ENCODE data around the gene WDR83. TPM values are rescaled to one million over a fixed set of nuclear protein-coding genes. Genes with fewer than 3 reads are reported as not detected.

WDR83 gene
- total and polyA plus RNA-seq, 4 donors: 3.9 to 5.1 (median 4.2) TPM

DNA sequence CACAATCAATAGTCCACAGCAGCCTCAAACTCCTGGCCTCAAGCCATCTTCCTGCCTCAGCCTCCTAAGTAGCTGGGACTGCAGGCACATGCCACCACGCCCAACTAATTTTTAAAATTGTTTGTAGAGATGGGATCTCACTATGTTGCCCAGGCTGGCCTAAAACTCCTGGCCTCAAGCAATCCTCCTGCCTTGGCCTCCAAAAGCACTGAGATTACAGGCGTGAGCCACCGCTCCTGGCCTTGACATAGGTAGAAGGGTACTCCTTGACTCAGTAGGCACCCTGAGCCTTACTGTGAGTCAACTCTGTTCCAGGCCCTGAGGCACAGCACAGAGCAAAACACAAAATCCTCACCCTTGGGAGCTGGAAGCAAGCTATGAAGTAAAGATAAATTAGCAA lies 49.3 kb downstream of the WDR83 start:
- no peaks in the 10 kb centered on the region for H3K9me3 ChIP-seq (ENCODE audit: control insufficient read depth in 4 of 4, low read length in 3 of 4)
- 88% methylated on average over 3 of the region's 3 CpGs for WGBS
- TF ChIP-seq, protein P1, sequence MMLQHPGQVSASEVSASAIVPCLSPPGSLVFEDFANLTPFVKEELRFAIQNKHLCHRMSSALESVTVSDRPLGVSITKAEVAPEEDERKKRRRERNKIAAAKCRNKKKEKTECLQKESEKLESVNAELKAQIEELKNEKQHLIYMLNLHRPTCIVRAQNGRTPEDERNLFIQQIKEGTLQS (IDR thresholded peaks at IDR 0.05): no peak
- TF ChIP-seq HNF4A (conservative IDR thresholded peaks at IDR 0.05) (no peak), GABPA (IDR thresholded peaks at IDR 0.05 in 1 of 2, conservative IDR thresholded peaks at IDR 0.05 in 1 of 2) (no peak), HNF4G (IDR thresholded peaks at IDR 0.05) (no peak), EGR1 (IDR thresholded peaks at IDR 0.05; ENCODE audit: low read depth in 2 of 2) (no peak), RAD21 (IDR thresholded peaks at IDR 0.05) (no peak), NR2F2 (IDR thresholded peaks at IDR 0.05) (no peak)
- TF ChIP-seq, protein P2, sequence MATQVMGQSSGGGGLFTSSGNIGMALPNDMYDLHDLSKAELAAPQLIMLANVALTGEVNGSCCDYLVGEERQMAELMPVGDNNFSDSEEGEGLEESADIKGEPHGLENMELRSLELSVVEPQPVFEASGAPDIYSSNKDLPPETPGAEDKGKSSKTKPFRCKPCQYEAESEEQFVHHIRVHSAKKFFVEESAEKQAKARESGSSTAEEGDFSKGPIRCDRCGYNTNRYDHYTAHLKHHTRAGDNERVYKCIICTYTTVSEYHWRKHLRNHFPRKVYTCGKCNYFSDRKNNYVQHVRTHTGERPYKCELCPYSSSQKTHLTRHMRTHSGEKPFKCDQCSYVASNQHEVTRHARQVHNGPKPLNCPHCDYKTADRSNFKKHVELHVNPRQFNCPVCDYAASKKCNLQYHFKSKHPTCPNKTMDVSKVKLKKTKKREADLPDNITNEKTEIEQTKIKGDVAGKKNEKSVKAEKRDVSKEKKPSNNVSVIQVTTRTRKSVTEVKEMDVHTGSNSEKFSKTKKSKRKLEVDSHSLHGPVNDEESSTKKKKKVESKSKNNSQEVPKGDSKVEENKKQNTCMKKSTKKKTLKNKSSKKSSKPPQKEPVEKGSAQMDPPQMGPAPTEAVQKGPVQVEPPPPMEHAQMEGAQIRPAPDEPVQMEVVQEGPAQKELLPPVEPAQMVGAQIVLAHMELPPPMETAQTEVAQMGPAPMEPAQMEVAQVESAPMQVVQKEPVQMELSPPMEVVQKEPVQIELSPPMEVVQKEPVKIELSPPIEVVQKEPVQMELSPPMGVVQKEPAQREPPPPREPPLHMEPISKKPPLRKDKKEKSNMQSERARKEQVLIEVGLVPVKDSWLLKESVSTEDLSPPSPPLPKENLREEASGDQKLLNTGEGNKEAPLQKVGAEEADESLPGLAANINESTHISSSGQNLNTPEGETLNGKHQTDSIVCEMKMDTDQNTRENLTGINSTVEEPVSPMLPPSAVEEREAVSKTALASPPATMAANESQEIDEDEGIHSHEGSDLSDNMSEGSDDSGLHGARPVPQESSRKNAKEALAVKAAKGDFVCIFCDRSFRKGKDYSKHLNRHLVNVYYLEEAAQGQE (IDR thresholded peaks at IDR 0.05): no peak
- H3K27me3 ChIP-seq (ENCODE audit: control insufficient read depth in 4 of 4, insufficient read depth in 4 of 4, low read length in 3 of 4): no peaks in the 10 kb centered on the region
- peaks cover 10 to 42% (median 17%) of the 10 kb centered on the region in 4 donors for H3K36me3 ChIP-seq (ENCODE audit: control insufficient read depth in 4 of 4, insufficient read depth in 3 of 4, low read depth in 1 of 4, low read length in 3 of 4)
- peaks cover 6 to 25% (median 22%) of the 10 kb centered on the region in 4 donors for H3K4me1 ChIP-seq (ENCODE audit: control insufficient read depth in 4 of 4, insufficient read depth in 4 of 4, low read length in 3 of 4)
- H3K27ac ChIP-seq (ENCODE audit: low read depth in 1 of 2, low read length in 2 of 2): no peak overlapping the region
- H3K9ac ChIP-seq (ENCODE audit: low read depth in 1 of 2, low read length in 2 of 2): no peak overlapping the region
- DNase-seq (ENCODE audit: low spot score): no peak
- no peak overlapping the region for H3K4me3 ChIP-seq (ENCODE audit: low read depth in 1 of 3, low read length in 3 of 3)

DNA sequence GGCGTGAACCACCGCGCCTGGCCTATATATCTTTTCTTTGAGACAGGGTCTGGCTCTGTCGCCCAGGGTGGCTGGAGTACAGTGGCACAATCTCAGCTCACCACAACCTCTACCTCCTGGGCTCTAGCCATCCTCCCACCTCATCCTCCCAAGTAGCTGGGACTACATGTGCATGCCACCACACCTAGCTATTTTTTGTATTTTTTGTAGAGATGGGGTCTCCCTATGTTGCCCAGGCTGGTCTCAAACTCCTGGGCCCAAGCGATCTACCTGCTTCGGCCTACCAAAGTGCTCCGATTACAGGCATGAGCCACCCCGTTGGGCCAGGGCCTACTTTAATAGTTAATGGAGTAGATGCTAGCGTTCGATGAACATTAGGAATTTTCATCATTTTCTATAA lies 53.7 kb downstream of the WDR83 start:
- H3K36me3 ChIP-seq (ENCODE audit: control insufficient read depth in 4 of 4, insufficient read depth in 3 of 4, low read depth in 1 of 4, low read length in 3 of 4): peaks cover 0 to 12% (median 6%) of the 10 kb centered on the region in 4 donors
- WGBS: 91% methylated on average over 10 of the region's 10 CpGs
- H3K4me3 ChIP-seq (ENCODE audit: low read depth in 1 of 3, low read length in 3 of 3): no peak overlapping the region
- TF ChIP-seq TAF1 (conservative IDR thresholded peaks at IDR 0.05) (no peak), FOXA1 (IDR thresholded peaks at IDR 0.05) (no peak), GABPA (IDR thresholded peaks at IDR 0.05 in 1 of 2, conservative IDR thresholded peaks at IDR 0.05 in 1 of 2) (no peak), RXRA (IDR thresholded peaks at IDR 0.05) (no peak), HNF4G (IDR thresholded peaks at IDR 0.05) (no peak), JUND (IDR thresholded peaks at IDR 0.05) (no peak), HNF4A (conservative IDR thresholded peaks at IDR 0.05) (no peak), NR2F2 (IDR thresholded peaks at IDR 0.05) (no peak), YY1 (IDR thresholded peaks at IDR 0.05) (no peak), SP1 (IDR thresholded peaks at IDR 0.05) (no peak), RAD21 (IDR thresholded peaks at IDR 0.05) (no peak), EGR1 (IDR thresholded peaks at IDR 0.05; ENCODE audit: low read depth in 2 of 2) (no peak)
- TF ChIP-seq, protein P3, sequence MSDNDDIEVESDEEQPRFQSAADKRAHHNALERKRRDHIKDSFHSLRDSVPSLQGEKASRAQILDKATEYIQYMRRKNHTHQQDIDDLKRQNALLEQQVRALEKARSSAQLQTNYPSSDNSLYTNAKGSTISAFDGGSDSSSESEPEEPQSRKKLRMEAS (IDR thresholded peaks at IDR 0.05): no peak
- TF ChIP-seq, protein P1 (IDR thresholded peaks at IDR 0.05): no peak
- TF ChIP-seq, protein P2 (IDR thresholded peaks at IDR 0.05): no peak
- TF ChIP-seq, protein P4, sequence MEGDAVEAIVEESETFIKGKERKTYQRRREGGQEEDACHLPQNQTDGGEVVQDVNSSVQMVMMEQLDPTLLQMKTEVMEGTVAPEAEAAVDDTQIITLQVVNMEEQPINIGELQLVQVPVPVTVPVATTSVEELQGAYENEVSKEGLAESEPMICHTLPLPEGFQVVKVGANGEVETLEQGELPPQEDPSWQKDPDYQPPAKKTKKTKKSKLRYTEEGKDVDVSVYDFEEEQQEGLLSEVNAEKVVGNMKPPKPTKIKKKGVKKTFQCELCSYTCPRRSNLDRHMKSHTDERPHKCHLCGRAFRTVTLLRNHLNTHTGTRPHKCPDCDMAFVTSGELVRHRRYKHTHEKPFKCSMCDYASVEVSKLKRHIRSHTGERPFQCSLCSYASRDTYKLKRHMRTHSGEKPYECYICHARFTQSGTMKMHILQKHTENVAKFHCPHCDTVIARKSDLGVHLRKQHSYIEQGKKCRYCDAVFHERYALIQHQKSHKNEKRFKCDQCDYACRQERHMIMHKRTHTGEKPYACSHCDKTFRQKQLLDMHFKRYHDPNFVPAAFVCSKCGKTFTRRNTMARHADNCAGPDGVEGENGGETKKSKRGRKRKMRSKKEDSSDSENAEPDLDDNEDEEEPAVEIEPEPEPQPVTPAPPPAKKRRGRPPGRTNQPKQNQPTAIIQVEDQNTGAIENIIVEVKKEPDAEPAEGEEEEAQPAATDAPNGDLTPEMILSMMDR (IDR thresholded peaks at IDR 0.05; ENCODE audit: low read depth, low read length, missing input control): no peak
- peaks cover 11 to 50% (median 44%) of the 10 kb centered on the region in 4 donors for H3K4me1 ChIP-seq (ENCODE audit: control insufficient read depth in 4 of 4, insufficient read depth in 4 of 4, low read length in 3 of 4)
- H3K27ac ChIP-seq (ENCODE audit: low read depth in 1 of 2, low read length in 2 of 2): no peak overlapping the region
- H3K9ac ChIP-seq (ENCODE audit: low read depth in 1 of 2, low read length in 2 of 2): no peak overlapping the region
- DNase-seq (ENCODE audit: low spot score): no peak
- no peaks in the 10 kb centered on the region for H3K27me3 ChIP-seq (ENCODE audit: control insufficient read depth in 4 of 4, insufficient read depth in 4 of 4, low read length in 3 of 4)
- H3K9me3 ChIP-seq (ENCODE audit: control insufficient read depth in 4 of 4, low read length in 3 of 4): no peaks in the 10 kb centered on the region
